CD4-positive, alpha-beta T cell treated with Interleukin-2 at 100 ng/mL for 4 hours (primary cell): ENCODE data around the gene SLC16A8.
"Not testable (repeated sequence)": the region's sequence is repeated elsewhere in the genome, so short reads cannot be mapped to it uniquely, and the experiment has no call there.

Experiments used
- DNase-seq: peaks from one replicate; pipeline ENCODE4 v3.0.0-alpha.2; 2020; ENCODE audit warnings: low spot score

SLC16A8 gene

DNA sequence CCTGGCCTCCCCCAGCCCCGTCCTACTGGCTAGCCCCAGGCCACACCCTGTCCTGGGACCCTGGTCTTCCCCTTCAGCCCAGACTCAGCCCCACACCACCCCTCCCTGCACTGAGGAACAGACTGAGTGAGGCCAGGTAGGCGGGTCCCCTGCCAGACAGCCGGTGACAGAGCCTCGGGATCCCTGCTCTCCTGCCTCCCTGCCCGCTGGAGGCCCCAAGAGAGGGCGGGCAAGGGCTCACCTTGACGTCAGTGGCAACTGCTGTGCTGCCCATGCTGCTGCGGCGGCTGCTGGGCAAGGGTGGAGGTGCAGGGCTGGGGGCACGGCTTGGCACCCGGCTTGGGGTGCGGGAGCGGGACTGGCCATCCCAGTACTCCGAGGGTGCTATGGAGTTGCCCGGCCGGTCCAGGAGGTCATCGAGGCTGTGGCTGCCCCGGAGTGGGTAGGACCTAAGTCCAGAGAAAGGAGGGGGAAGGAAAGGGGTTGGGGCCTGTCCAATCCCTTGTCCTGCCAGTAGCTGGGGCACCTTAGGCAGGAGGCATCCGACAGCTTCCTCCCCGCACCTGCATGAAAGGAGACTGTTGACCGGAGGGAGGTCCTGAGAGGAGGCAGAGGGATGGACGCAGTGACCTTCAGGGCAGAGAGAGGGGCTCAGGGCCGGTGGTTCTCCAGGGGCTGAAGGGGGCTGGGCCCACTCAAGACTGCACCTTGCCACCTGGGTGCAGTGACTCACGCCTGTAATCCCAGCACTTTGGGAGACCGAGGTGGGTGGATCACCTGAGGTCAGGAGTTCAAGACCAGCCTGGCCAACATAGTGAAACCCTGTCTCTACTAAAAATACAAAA, 2.2 kb upstream of the SLC16A8 start:
- DNase-seq: no peak

DNA sequence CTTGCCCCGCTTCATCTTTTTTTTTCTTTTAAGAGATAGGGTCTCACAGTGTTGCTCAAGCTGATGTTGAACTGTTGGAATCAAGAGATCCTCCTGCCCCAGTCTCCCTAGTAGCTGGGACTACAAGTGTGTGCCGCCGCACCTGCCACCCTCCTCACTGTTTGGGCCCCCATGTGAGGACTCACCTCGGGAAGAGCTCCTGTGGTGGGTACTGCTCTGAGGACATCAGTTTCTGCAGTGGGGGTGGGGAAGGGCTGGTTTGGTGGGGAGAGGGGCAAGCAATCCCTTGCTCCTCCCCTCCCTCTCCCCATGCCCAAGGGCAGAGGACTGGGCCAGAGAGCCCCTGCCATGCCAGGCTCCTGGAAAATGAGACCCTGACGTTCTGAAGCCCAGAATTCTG, 1.5 kb upstream of the SLC16A8 start:
- DNase-seq: no peak

DNA sequence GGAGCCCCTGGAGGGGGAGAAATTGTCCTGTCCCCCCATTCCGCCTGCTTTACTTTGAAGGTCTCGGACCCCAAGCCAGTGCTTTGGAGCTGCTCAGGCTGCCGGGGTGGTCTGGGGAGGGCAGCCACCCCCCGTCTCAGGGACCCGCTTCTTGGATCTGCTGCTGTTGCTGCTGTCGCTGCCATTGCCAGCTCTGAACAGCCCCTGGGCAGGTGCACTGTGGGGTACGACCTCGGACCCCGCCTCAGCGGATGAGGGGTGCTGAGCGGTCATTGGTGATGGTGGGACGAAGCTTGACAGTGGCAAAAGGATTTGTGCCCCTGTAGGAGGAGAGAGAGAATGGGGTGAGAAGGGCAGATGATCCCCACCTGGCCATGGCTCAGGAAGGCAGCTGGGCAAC, 1.1 kb upstream of the SLC16A8 start:
- DNase-seq: no peak

DNA sequence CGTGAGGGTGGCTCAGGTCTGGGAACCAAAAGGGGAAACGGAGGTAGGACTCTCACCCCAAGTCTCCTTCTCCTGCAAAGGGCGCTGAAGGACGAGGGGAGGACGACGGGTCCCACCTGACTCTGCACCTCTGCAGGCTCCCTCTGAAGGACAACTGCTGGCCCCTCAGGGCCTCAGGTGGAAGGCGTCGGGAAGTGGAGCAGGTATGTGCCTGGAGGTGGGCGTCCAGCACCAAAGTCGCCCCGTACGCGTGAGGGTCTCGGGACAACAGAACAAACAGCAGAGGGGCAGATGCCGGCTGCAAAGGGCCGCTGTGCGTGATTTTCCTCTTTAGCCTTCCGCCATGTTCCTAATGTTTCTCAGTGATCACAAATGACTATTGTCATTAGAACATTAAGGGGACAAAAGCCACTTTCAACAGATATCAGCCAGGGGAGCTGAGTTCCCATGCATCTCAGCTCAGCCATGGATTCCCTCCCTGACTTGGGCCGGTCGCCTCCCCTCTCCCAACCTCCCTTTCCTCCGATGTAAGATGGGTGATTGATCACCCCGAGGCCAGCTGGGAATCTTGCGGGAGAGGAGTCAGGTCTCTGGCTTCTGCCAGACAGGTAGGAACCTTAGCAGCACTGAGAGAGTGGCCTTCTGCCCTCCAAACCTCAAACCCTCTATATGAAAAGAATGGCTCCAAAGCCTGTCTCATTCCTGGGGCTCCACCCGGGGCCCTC, 836 bp downstream of the SLC16A8 start:
- DNase-seq: no peak

DNA sequence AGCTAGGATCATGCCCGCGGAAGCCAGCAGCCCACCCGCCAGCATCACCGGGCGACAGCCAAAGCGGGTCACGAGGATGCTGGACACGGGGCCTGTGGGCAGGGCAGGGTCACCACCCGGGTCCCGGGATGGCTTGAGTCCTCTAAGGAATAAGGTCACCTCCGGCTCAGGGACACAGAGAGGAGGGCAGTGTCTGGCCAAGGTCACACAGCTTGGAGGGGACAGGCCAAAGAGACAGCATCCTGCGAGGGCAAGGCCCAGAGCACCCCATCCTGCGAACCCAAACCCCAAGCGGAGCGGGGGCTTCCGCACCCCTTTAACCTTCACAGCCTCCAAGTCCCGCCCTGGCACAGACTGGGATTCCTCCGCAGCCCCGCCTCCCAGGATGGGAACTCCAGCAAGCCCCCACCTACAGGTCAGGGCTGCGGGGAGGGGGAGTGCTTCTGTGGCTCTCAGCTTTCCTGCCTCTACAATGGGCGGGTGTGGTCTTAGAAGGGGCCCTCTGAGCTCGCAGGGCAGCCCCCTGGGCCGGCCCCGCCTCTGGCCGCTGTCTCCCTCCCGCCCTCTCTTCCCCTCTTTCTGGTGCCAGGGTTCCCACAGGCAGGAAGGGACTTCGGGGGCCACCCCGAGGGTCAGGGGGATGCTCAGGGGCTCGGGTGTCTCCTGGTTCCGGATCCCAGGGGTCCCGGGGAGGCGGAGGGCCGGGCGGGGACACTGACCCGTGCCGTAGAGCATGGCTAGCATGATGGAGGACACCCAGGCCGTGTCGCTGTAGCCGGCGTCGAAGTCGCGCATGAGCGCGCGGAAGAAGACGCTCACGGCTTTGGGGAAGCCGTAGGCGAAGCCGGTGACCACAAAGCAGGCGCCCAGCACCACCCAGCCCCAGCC, 1.8 kb downstream of the SLC16A8 start:
- DNase-seq: no peak

DNA sequence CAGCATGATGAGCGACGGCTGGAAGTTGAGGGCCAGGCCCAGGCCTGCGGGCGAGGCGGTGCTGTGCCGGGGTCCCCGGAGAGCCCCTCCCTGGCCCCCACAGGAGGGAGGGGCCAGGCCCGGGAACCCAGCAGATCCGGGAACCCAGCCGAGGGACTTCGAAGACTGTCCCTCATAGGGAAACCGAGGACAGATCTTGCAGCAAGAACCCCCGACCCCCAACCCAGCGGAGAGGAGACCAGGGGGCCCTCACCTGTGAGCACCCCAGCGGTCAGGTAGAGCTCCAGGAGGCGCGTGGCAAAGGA, 2.4 kb downstream of the SLC16A8 start:
- DNase-seq: no peak

DNA sequence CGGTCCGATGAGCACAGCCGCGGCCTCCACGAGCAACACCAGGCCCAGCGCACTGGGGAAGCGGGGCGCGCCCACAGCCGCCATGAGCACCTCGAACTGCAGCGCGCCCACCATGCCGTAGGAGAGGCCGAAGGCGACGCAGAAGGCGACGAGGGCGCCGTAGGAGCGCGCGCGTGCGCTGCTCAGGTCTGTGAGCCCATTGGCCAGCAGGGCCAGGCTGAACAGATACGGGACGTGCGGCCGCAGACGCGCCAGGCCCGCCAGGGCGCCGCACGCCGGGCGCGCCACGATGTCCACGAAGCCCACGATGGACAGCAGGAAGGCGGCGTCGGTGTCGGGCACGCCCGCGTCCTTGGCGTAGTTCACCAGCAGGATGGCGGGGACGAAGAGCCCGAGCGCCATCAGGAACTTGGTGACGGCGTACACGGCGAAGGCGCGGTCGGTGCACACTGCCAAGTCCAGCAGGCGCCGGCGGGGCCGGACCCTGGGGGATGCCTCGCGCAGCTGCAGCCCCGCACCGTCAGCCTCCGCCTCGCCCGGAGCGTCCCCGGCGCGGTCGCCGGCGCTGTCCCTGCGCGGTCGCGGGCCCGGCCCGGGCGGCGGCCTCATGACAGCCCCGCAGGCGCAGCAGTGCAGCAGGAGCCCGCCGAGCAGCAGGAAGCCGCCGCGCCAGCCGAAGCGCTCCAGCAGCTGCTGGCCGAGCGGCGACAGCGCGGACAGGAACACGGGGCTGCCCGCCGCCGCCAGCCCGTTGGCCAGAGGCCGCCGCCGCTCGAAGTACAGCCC, 2.9 kb downstream of the SLC16A8 start:
- no peak for DNase-seq

DNA sequence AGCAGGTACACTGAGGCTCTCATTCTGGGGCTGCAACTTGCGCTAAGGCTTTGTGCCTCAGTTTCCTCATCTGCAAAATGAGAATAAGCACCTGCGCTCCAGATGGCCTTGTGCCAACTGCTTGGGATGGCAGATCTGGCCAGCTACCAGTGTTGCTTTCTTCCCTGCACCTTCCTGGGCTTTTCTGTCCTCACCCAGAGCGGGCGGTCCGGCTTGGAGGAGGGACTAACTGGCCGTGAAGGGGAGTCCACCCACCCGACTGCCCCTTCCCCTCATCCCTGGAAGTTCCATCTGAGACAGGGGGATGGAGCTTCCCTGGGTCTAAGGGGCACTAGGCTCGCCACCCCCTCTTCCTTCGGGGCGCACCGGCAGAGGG, 3.5 kb downstream of the SLC16A8 start:
- no peak for DNase-seq

DNA sequence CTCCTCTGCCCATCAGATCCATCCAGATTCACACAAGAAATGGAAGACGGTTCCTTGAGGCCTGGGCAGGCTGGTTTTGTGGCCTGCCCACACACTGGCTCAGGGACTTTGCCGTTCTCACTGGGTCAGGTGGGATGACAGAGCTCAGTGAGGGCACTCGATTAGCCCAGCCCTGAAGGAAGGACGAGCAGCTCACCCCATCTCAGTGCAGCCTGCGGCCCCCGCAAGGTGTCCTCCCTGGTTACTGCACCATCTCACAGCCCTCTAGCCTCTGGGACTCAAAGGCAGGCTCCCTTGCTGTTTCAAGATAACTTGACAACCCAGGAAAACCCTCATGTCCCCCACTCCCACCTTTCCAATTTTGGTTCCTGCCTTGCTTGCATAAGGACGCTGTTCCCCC, 4.2 kb downstream of the SLC16A8 start:
- DNase-seq: no peak

DNA sequence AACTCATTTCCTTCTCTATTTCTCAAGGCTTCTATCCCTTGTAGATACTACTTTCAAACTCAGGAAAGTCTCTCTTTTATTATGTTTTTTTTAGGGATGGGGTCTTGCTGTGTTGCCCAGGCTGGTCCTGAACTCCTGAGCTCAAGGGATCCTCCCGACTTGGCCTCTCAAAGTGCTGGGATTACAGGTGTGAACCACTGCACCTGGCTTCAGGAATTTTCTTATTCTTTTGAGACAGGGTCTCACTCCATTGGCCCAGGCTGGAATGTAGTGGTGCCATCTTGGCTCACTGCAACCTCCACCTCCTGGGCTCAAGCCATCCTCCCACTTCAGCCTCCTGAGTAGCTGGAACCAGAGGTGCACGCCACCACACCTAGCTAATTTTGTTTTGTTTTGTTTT, 4.8 kb downstream of the SLC16A8 start:
- not testable (repeated sequence) for DNase-seq

DNA sequence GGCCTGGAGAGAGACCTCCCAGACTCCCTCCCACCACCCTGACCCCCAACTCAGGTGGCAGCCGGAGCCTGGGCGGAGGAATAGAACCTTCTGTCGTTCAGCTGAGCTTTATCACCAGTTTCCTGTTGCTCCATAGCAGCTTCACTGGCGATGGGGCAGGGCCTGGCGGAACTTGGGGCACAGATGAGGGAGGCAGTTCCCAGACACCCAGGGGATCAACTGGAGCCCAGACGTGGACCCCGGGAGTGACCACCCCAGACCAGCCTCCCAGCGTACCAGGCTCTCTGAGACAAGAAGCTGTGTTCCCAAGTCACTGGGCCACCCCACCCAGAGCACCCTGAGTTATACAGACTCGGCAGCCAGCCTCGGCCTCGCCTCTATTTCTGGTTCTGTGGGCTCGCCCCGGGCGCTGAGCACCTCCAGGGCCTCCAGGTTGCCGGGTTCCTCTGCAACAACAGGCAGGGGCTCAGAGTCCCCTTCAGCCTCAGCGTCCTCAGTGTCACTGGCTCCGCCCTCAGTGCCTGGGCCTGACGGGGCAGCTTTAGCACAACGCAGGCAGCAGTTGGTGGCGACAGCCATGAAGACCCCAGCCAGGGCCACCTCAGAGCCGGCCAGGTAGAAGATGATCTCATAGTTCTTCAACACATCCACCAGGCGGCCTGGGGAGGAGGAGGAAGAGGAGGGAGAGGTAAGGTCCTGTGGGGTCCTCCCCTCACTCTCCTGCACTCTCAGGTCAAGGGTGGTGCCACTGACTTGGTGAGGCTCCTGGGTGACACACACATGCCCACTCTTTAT, 5.7 kb downstream of the SLC16A8 start:
- no peak for DNase-seq

DNA sequence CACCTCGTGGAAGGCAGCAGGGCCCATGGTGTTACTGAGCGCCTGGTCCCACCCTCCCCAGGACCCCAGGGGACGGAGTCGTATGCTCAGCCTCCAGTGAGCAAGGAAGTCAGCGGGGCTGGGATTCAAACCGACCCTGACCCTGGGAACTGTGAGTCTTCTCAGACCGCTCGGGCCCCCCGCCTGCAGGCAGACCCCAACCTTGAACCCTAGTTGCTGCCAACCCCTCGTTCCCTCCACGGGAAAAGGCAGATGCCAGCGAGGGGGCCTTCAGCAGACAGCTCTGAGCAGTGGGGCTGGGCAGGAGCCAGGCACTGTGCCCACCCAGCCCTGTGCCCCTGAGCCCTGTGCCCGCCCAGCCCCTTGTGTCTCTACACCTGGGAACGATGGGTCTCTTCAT, 6.4 kb downstream of the SLC16A8 start:
- no peak for DNase-seq

DNA sequence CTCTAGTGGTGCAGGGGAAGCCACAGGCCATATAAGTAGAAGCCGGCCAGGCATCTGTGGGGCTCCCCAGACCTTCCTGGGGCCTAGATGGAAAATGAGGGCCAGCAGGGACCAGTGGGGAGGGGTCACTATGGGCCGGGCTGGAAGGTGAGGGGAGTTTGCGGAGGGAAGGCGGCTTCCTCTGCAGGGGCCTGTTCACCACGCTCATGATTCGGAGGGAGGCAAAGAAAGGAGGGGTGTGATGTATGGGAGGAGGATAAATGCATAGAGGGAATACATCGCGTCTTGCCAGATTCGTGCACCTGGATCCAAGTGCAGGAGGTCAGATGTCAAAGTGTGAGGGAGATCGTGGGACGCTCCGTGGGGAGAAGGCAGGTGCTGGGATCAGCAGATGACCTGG, 6.9 kb downstream of the SLC16A8 start:
- no peak for DNase-seq

DNA sequence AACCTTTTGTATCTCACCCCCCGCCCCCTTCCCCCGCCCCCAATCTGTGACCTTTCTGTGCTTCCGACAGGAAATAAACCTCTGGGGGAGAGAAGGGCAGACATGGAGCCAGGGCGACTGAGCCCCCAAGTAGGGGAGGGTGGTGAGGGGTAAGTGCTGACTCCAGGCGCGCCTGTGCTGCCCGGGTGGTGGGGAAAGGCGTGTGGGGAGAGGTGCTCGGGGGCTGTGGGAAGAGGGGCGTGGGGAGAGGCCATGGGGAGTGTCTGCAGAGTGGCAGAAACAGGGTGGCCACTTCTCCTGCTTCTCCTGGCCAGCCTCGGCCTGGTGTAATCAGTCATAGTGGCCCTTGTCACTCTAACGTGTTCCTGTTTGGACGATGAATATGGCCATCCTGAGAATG, 8.0 kb downstream of the SLC16A8 start:
- no peak for DNase-seq

DNA sequence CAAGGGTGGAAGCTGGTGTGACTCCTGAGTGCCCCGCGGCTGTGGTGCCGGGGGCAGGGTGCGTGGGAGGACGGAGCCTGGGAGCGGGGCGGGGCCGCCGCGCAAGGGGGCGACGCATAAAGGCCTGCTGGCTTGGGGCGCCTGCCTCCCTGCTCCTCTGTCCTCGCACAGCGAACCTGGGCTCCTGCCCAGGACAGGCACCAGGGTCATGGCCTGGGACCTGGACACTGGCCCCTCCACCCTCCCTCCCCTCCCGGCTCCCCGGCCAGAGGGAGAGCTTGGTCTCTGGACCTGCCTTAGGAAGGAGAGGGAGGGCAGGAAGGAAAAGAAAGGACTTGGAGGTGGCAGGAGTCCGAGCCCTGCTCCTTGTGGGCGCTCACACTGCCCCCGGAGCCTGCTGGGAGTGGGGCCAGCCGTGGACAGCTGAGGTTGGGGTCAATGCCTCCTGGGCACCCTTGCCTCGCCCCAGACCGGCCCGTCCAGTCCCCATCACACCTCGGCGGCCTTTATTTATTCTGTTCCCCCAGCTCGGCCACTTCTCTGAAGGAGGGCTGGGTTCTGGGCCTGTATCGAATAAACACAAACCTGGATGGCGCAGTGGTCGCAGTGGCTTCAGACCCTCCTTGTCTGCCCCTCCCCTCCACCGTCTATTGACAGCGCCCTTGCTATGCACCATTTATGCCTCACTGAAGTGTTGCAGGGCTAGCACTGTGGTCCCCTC, 8.7 kb downstream of the SLC16A8 start:
- DNase-seq: no peak

DNA sequence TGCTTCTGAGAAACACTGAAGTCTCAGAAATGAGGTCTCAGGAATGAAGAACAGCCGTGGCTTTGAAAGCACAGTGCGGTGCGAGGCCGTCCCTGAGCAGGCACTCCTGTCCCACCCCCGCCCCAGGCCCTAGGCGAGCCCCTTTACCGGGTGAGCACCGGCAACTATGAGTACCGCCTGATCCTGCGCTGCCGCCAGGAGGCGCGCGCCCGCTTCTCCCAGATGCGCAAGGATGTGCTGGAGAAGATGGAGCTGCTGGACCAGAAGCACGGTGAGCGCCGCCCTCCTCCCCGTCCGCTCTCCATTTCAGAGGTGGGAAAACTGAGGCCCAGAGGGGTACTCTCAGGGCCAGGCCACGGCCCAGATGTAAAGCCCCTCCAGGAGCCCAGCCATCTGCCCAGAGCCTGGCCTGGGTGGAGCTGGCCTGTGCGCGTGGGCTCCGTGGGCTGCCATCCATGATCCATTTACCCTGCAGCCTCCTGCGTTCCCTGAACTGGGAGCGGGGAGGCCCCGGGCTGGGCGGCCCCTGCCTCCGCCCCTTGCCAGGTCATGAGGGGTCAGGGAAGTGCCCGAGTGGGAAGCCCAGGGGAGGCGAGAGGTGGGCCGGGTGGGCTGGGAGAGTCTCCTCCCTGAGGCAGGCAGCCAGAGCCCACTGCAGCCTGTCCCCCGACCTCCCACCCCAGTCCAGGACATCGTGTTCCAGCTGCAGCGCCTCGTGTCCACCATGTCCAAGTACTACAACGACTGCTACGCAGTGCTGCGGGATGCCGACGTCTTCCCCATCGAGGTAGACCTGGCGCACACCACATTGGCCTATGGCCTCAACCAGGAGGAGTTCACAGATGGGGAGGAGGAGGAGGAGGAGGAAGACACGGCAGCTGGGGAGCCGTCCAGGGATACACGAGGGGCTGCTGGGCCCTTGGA, 9.5 kb downstream of the SLC16A8 start:
- DNase-seq: no peak

DNA sequence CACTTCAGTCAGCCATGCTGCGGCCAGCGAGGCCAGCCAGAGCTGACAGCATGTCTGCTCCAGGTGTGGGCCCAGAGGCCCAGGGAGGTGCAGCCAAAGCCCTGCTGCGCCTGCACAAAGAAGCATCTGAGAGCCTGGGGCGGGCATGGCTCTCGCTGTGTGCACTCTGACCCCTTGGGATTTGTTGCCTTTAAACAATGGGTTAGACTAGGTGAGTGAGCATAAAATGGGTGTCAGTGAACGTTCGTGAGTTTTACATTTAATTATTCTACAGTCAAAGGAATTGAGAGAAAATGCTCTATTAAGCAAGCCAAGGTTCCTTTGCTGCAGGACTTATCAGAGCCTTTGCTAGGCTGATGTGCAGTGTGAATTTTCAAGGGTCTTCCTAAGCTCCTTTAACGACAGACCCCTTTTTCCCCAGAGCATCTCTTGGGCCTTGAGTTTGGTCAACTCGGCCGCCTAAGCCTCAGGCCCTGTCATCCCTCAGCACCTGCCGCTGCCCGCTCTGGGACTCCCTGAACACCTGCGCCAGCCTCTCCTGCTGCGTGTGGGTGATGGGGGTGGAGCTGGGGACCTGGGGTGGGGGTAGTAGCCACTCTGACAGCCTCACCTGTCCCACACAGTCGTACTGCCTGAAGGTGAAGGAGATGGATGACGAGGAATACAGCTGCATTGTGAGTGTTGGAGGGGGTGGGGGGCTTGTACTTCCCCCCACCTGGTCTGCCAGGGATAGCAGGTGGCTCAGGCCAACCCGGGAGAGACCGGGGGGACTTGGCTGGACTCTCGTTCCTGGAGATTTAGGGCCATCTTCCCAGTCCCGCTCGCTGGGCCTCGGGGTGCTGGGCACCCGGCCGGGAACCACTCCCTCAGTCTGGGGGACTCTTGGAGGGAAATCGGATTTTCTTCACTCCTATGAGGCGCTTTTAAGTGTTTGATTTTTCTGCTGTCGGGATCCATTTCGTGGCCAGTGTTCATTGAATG, 10.5 kb downstream of the SLC16A8 start:
- DNase-seq: no peak
